C4-2B (cell line): ENCODE results near the gene SFN.

Experiments
- CTCF ChIP-seq: fragments of 450-650 bp; conservative IDR thresholded peaks from 2 replicates; pipeline ENCODE4 v1.5.1; 2017; ENCODE audit warnings: mild to moderate bottlenecking
- ZFX ChIP-seq: fragments of 450-650 bp; IDR thresholded peaks from 2 replicates; pipeline ENCODE4 v1.6.1; 2017

- no peak for TF ChIP-seq CTCF
- TF ChIP-seq ZFX, result no peak
Observed at GRCh38 chr1:26856181-26856580, 6.8 kb upstream of the SFN start.
